Renal cortex interstitium (tissue), 11 donors: ENCODE results near the gene PAEP. TPM values are rescaled to one million over a fixed set of nuclear protein-coding genes. Genes with fewer than 3 reads are reported as not detected.

Source experiments
- DNase-seq, 11 donors: peaks; one replicate each; pipeline ENCODE4 v3.0.0-alpha.2; 2013; ENCODE audit warnings: low read depth in 9 of 11, low spot score in 4 of 11; ENCODE audit errors: extremely low read depth in 1 of 11
- polyA plus RNA-seq, 3 donors: library from polyadenylated mRNA; unstranded; fragments of 120-200 nt; gene quantifications; one replicate each; pipeline ENCODE4 v1.2.1, GENCODE V29; 2013; ENCODE audit not compliant: insufficient read length in 3 of 3

Gene PAEP
- polyA plus RNA-seq, 3 donors: 0.22 TPM; not detected in 2

DNA sequence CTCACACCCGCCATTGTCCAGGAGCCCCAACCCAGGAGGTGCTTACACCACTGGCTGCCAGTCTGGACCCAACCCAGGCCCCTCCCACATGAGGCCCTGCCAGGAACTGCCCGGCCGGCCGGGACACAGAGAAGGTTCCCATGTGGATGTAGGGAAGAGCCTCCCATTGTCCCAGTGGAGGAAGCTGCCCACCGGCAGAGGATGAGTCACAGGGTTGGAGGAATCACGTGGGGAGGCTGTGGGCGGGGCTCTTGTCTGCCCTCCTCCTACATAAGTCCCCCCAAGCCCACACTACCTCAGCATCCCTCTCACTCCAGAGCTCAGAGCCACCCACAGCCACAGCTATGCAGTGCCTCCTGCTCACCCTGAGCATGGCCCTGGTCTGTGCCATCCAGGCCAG is 26.1 kb downstream of the PAEP start:
- no peak for DNase-seq

DNA sequence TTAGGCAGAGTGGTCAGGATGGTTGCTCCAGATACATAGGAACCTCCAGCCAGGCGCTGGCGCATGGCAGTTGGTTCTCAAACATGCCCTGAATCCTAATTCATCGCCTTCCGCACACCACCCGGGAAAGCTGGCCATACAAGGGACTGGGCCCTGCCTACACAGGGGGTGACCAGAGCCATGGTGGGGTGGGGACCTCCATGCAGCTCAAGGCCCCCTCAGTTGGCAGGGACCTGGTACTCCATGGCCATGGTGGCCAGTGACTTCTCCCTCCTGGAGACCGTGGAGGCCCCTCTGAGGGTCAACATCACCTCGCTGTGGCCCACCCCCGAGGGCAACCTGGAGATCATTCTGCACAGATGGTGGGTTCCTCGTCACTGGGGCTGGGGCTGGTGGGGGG is 26.8 kb downstream of the PAEP start:
- DNase-seq: no peak

DNA sequence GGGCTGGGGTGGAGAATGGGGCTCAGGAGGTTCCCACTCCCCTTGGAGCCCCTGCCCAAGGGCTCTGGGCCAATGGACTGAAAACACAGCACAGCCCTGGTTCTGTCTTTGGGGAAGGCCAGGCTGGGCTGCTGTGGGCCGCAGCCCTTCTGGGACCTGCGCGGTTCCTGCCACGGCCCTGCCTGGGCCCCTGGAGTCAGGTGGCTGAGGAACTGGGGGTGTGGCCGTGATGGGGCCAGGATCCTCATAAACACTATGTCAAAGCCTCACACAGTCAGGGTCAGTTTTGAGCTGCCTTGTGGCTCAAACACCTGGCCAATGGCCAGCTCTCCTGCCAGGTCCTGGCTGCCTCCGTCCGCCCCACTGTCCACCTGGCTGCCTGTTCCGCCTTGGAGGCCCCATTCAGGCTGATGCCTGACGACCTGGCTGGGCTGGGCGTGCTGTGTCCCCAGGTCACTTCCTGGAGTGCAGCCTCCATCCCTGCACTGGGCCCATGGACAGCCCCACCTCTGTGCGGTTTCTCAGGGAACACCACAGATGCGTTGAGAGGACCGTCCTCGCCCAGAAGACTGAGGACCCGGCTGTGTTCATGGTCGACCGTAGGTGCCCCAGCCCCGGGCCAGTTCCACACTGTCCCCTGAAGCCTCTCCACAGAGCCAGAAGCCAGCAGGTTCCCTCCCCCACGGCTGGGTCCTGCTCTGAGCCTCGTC is 27.5 kb downstream of the PAEP start:
- DNase-seq: no peak

DNA sequence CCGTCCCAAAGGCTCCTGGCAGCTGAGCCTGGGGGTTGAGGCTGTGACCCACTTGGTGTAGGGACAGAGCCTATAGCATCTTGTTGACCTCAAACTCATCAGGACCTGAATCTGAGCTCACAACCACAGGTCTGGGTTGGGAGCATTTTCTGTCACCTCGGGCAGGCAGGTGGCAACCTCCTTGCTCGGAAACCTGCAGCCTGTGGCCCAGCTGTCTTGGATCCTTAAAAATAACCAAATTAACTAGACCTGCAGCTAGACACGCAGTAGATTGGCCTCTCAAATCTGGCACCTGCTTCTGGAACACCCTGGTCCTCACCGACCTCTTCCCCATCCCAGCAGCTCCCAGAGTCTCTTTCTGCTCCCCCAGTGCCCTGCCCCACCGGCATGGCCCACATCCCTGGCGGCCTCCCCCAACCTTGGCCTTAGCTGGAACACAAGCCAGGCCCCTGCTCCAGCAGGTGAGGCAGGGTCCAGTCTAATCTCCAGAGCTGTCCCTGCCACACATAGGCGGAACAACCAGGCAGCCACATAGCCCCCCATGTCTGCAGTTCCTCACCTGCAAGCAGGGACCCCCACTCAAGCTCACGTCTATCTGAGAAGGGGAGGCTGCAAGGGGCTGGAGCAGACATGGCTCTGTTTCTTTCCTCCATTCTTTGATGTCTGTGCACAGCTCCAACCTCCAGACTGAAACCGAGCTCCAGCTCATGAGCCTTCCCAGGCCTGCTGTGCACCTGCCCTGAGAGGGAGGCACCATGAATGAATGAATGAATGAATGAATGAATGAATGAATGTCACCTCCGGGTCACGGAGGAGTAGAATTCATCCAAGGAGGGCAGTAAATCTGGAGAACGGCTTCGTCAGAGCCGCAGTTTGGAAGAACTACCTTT is 28.3 kb downstream of the PAEP start:
- no peak for DNase-seq

DNA sequence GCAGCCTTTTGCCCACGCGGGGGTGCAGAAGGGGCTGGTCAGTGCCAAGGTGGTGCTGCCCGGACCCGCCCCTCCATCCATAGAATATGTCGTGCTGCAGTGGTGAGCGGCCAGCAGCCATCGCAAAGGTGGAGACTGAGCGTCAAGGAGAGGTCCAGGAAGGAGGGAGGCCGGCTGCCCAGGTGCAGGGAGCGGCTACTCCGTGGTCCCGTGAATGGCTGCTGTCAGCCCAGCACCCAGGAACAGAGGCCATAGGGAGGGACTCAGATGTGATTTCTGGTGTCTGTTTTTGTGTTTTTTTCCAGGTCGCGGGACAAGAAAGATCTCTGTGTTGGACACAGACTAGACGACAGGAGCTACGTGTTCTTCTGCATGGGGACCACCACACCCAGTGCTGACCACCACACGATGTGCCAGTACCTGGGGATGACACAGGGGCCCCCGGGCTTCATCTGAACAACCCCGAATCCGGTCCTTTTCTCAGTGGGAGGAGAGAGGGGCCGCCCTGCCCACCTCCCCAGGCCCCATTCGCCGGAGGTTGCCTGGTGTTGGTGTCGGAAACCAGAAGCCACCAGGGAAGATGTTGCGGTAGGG is 29.0 kb downstream of the PAEP start:
- DNase-seq: no peak

DNA sequence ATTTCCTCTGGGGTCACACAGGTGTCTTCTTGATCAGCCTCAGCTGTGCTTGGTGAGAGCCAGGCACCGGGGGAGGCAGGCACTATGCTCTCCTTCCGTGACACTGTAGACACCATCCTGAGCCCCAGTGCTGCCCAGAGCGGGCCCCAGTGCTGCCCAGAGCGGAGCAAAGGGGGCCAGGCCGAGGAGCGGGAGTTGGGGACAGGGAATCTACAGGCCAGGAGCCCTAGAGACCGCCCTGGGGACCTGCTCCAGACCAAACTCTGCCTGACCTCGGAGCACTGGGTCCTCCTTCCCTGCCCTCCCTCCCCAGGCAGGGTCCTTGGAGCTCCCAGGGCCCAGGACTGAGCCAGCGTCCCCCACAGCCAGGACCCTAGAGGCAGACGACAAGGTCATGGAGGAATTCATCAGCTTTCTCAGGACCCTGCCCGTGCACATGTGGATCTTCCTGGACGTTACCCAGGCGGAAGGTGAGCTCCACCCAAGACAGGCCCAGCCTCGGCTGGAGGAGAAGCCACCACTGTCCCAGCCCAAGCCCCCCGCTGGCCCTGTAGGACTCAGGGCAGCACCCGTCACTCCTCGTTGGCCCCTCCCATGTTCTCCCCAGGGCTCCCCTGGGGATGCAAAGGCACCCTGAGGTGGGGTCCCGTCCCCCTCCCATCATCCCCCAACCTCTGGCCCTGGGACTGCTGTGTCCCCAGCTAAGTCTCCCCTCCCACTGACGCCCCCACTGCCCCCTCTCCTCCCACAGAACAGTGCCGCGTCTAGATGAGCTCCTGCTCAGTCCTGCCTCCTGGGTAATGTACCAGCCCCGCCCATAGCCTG is 30.2 kb downstream of the PAEP start:
- DNase-seq: no peak

DNA sequence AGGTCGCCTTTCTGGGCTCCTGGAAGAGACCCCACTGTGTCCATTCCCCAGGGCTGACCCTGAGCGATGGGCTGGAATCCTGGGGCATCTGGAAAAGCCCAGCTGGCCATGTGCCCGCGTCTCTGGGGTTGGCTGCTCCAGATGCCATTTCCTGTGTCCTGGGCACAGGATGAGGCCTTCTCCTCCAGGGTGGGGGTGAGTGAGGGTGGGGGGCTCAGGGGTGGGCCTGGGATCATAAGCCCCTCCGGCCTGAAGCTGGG is 30.7 kb downstream of the PAEP start:
- DNase-seq: no peak

DNA sequence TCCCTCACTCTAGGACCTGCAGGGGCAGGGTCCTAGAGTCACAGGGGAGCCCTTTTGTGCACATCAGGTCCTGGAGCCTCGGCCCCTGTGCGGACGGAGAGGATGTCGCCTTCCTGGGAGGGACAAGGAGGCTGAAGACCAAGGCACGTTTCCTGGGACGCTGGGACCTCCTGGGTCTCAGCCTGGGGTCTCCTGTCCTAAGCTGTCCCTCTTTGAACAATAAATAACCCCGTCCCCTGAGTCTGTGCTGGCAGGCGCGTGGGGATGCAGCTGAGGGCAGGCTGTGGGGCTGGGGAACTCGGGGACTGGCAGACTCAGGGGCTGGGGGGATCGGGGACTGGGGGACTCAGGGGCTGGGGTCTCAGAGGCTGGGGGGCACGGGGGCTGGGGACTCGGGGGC is 31.1 kb downstream of the PAEP start:
- no peak for DNase-seq

DNA sequence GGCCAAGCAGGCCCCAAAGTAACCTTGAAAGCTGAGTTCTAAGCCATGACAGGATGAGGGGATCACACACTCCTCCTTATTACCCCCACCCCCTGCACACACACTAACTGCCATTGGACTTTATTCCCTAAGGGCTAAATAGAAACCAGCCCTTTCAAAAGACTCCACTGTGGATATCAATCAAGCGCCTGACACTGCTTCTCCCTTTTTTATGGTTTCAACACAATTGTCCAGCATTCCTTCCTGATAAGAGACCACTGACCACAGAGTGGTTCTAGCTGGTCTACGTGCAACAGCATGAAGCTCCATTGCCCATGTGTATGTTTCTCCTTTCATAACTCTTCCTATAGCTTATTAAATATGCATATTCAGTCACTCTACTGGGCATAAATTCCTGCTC is 34.7 kb downstream of the PAEP start:
- no peak for DNase-seq

DNA sequence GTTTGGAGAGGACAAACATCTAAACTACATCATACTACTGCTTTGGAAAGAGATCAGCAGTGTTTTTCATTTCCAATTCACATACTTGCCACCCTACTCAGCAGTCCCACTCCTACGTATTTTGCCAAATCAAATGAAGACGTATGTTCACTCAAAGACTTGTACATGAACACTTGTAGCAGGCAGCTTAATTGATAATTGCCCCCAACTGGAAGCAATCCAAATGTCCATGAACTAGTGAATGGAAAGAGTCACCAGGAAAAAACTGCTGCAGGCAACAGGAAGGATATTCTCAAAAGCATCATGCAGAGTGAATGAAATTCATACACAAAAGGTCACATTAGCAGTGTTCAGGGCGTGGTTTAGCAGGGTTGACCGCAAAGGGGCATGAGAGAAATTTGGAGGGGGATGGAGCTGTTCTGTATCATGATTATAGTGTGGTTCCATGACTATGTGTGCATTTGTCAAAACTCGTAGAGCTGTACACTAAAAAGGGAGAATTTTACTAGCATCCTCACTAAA is 38.8 kb downstream of the PAEP start:
- DNase-seq: no peak

DNA sequence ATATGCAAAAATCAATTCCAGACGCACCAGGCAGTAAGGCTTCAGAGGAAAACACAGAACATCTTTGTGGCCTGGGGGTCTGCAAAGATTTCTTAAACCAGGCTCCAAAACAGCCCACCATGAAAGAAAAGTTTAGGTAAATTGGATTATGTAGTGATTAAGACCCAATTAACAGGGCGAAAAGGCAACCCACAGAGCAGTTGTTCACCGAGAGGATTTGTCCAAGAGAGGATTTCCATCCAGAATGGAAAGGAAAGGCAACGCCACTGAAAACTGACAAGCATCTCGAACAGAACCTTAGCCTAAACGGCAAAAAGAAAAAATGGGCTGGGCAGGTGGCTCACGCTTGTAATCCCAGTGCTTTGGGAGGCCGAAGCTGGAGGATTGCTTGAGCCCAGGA is 40.4 kb downstream of the PAEP start:
- DNase-seq: no peak

DNA sequence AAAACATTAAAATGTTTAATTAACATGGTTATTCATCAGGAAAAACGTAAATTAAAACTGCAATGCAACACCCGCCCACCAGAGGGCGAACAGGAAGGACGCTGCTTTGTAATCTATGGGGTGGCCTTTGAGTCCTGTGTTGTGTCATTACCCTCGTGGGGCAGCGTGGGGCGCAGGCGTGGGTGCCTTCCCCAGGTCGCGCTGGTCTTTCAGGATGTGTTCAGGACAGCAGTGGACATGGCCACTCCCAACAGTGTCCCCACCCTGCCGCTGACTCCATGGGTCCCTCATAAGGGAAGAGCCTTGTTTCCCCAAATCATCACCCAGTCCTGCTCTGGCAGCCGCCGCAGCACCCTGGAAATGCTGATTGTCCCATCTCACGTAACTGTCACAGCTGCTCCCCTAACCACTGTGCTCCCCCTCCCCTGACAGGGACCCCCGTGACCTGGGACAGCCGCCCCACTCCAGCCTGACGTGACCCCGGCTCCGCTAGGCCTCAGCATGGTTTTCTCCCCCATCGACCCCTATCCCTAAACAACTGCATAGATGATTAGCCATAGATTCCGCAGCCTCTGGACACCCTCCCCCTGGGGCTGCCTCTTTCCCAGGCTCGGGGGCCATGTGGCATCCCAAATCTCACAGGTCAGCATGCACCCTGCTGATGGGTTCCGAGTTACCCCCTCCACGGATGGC is 41.4 kb downstream of the PAEP start:
- no peak for DNase-seq

DNA sequence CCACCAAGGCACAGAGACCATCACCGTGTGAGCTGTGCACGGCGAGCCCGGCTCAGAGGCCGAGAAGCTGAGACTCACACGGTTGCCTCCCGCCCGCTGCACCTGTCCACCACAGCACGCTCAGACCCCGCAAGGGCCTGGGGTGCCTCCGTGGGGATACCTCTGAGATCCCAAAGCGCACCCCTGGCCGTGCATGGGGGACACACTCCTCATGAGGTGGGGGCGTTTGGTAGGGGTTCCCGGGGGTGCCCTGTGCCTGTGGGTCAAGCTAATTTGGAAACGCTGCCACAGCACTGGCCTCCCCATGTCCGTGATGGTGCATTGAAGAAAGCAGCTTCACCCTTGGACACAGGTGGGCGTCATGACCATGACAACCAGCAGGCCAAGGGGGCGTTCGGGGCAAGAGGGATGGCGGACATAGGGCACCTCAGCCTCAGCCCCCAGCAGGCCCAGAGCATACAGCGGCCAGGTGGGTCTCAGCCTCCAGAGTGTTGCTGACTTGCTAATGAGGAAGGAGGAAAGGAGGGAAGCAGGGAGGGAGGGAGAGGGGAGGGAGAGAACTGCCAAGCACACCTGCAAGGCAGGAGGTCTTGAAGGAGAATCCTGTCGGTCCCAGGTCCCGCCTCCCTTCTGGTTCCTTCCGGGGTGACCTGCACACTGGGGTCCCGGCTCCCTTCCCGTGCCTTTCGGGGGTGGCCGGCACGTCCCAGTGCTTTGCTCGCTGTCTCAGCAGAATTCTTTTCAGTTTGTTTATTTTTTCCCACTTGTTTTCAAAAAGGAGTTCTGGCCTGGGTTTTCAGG is 43.1 kb downstream of the PAEP start:
- DNase-seq: peak in 1 of 11 donors; percentile 3

DNA sequence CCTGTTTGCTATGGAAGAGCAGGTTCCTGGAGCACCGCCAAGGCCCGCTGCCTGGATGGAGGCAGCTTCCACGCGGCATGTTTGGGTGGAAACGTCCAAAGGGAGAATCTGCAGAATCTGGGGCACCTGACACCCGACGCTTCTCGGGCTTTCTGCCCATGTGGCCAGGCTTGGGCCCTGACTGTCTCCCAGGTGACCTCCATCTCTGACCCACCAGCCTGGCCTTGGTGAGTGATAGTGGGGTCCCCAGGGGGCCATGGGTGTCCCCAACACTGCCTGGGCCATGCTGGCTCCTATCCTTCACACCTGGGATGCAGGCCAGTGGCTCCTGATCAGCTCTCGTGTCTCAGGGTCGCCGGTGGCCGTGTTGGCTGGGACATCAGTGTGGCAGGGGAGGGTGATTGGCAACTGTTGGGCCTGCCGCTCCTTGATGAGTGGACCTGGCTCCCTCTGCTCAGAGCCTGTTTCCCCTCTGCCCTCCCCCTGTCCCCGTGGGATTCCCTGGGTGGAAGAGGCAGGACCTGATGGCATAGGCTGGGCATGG is 43.8 kb downstream of the PAEP start:
- DNase-seq: no peak

DNA sequence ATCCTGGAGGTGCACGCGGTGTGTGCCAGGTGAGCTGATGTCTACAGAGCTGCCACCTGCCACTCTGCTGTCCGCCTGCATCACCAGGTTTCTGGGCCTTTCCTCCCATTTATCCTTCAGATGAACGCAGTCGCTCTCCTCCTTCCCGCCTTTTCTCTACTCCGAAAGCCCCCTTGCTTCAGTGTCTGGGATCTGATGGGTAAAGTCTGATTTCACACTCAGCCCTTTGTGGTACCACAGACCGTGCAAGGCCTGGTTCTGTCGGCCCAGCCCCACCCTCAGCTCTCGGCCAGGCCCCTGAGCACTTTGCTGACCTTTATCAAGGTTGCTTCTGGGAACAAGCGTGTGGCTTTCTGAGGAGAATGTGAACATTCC is 45.3 kb downstream of the PAEP start:
- DNase-seq: no peak

DNA sequence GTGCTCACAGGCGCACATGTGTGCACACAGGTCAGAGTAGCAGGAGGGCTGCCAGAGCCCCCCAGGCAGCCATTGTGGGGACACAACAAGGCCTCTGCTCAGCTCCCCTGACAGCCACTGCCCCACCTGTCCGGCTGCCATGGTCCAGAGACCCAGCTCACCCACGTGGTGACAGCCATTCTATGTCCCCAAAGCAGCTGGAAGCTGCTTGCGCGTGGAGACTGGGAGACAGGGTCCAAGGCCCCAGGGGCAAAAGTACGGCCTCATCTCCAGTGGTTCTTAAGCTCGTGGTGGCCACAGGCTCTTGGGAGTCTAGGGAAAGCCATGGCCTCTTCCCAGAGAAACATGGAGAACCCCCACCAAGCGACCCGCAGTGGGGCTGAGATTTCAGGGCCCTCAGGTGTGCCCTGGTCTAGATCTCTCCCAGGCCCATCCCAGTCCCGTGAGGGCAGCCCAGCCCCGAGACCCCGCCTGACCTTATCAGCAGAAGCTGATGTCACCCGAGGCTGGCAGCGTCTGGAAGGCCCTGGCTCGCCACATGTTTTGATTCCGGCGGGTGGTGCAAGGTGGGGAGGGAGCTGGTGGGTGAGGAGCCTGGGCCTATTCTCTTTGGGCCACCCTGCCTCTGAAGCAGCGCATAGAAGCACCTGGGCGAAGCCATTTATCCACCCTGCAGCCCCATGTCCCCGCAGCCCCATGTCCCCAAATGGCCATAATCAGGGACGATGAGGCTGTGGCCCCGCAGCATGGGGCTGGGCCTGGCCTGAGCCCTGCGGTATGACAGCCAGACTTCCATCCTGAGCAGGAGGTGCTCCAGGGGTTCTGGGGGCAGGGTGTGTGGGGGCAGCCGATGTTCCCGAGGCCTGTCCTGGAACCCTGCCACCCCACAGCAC is 46.1 kb downstream of the PAEP start:
- no peak for DNase-seq
